Glutamatergic neuron (in vitro differentiated cells): Measurements from ENCODE around the gene MEAK7. TPM values are rescaled to one million over a fixed set of nuclear protein-coding genes. Genes with fewer than 3 reads are reported as not detected.

ENCODE experiments used
- DNase-seq: peaks from one replicate; pipeline ENCODE4 v3.0.0; 2022
- H3K27ac Mint-ChIP-seq: one replicate; pipeline ENCODE4 v1.8.0; 2020; ENCODE audit warnings: mild to moderate bottlenecking, mixed read lengths, inconsistent platforms; ENCODE audit not compliant: unreplicated experiment
- H3K27me3 Mint-ChIP-seq: one replicate; pipeline ENCODE4 v1.8.0; 2020; ENCODE audit warnings: mild to moderate bottlenecking, moderate library complexity, mixed read lengths, inconsistent platforms; ENCODE audit not compliant: unreplicated experiment
- H3K36me3 Mint-ChIP-seq: one replicate; pipeline ENCODE4 v1.8.0; 2020; ENCODE audit warnings: mild to moderate bottlenecking, mixed read lengths, inconsistent platforms; ENCODE audit not compliant: unreplicated experiment
- H3K4me1 Mint-ChIP-seq: one replicate; pipeline ENCODE4 v1.8.0; 2020; ENCODE audit warnings: mild to moderate bottlenecking, low read depth, mixed read lengths, inconsistent platforms; ENCODE audit not compliant: unreplicated experiment
- H3K4me3 Mint-ChIP-seq: one replicate; pipeline ENCODE4 v1.8.0; 2020; ENCODE audit warnings: mild to moderate bottlenecking, mixed read lengths, inconsistent platforms; ENCODE audit not compliant: unreplicated experiment
- H3K9me3 Mint-ChIP-seq: one replicate; pipeline ENCODE4 v1.8.0; 2020; ENCODE audit warnings: mild to moderate bottlenecking, moderate library complexity, mixed read lengths, inconsistent platforms; ENCODE audit not compliant: unreplicated experiment
- CTCF ChIP-seq: fragments of 200-600 bp; sonication (generic); IDR thresholded peaks from one replicate; pipeline ENCODE4 v1.5.0; 2021; ENCODE audit not compliant: partially characterized antibody, unreplicated experiment
- total RNA-seq: library from RNA; stranded (reverse); fragmentation: NEBNext Ultra II Directional; extraction: Animal tissue kit (Norgen Biotek cat#: 25700); gene quantifications from one replicate; pipeline ENCODE4 v1.2.1, GENCODE V29; 2021; ENCODE audit not compliant: unreplicated experiment

Gene MEAK7
- total RNA-seq, 1 donor from 2014 or later, result 44.8 TPM

- peaks cover 12% of the 10 kb centered on the region for H3K36me3 Mint-ChIP-seq
- H3K27ac Mint-ChIP-seq, result no peak overlapping the region
- peaks cover 6% of the 10 kb centered on the region for H3K9me3 Mint-ChIP-seq
- peaks cover 14% of the 10 kb centered on the region for H3K27me3 Mint-ChIP-seq
- no peak overlapping the region for H3K4me3 Mint-ChIP-seq
- TF ChIP-seq CTCF, result no peak
- peaks cover 24% of the 10 kb centered on the region for H3K4me1 Mint-ChIP-seq
- DNase-seq, result no peak
These were observed 24.6 kb downstream of the MEAK7 start for GRCh38 chr16:84479716-84480450.

GRCh38 chr16:84478172-84478947 is 26.1 kb downstream of the MEAK7 start:
- peaks cover 20% of the 10 kb centered on the region for H3K36me3 Mint-ChIP-seq
- TF ChIP-seq CTCF, result no peak
- no peak for DNase-seq
- peaks cover 14% of the 10 kb centered on the region for H3K27me3 Mint-ChIP-seq
- H3K9me3 Mint-ChIP-seq, result peaks cover 6% of the 10 kb centered on the region
- no peak overlapping the region for H3K27ac Mint-ChIP-seq
- peaks cover 23% of the 10 kb centered on the region for H3K4me1 Mint-ChIP-seq
- no peak overlapping the region for H3K4me3 Mint-ChIP-seq

- DNase-seq, result no peak
- Mint-ChIP-seq H3K27ac (no peak overlapping the region), H3K9me3 (peaks cover 6% of the 10 kb centered on the region), H3K4me3 (no peak overlapping the region), H3K4me1 (peaks cover 18% of the 10 kb centered on the region), H3K27me3 (peaks cover 12% of the 10 kb centered on the region), H3K36me3 (peaks cover 24% of the 10 kb centered on the region)
- TF ChIP-seq CTCF, result no peak
These were observed 26.8 kb downstream of the MEAK7 start for GRCh38 chr16:84477661-84478060.

GRCh38 chr16:84476401-84476800 is 28.1 kb downstream of the MEAK7 start:
- DNase-seq, result no peak
- H3K27me3 Mint-ChIP-seq, result peaks cover 9% of the 10 kb centered on the region
- TF ChIP-seq CTCF, result no peak
- no peak overlapping the region for H3K27ac Mint-ChIP-seq
- peaks cover 30% of the 10 kb centered on the region for H3K36me3 Mint-ChIP-seq
- peaks cover 14% of the 10 kb centered on the region for H3K4me1 Mint-ChIP-seq
- peaks cover 6% of the 10 kb centered on the region for H3K9me3 Mint-ChIP-seq
- H3K4me3 Mint-ChIP-seq, result no peak overlapping the region
